Measurements from ENCODE around the gene NPIPA8.
"Not testable (repeated sequence)": the region's sequence is repeated elsewhere in the genome, so short reads cannot be mapped to it uniquely, and the experiment has no call there.

Gene NPIPA8

GRCh38 chr16:18276756-18277155, 59.8 kb downstream of the NPIPA8 start:
- DNase-seq (ENCODE audit: low read depth): not testable (repeated sequence)

- DNase-seq (ENCODE audit: low read depth): not testable (repeated sequence)
Measured at GRCh38 chr16:18270171-18270570, 66.4 kb downstream of the NPIPA8 start.
